Colonic mucosa (tissue), 4 donors: ENCODE measurements around the gene PIEZO1. TPM values are rescaled to one million over a fixed set of nuclear protein-coding genes. Genes with fewer than 3 reads are reported as not detected.

ENCODE experiments used
- DNase-seq: peaks from one replicate; pipeline ENCODE4 v3.0.0-alpha.2; 2020
- H3K27ac ChIP-seq: fragments of 200-600 bp; one replicate; pipeline ENCODE4 v1.8.0; 2021
- H3K27me3 ChIP-seq: fragments of 200-600 bp; one replicate; pipeline ENCODE4 v1.8.0; 2021
- H3K36me3 ChIP-seq: fragments of 200-600 bp; one replicate; pipeline ENCODE4 v1.8.0; 2021
- H3K4me1 ChIP-seq: fragments of 200-600 bp; one replicate; pipeline ENCODE4 v1.8.0; 2021; ENCODE audit warnings: mild to moderate bottlenecking
- H3K4me3 ChIP-seq: fragments of 200-600 bp; one replicate; pipeline ENCODE4 v1.8.0; 2021
- H3K9ac ChIP-seq, 2 donors: one replicate each; pipeline ENCODE4 v1.7.0; 2013; ENCODE audit warnings: control low read depth in 2 of 2, low read depth in 2 of 2, low read length in 2 of 2
- H3K9me3 ChIP-seq: fragments of 200-600 bp; one replicate; pipeline ENCODE4 v1.8.0; 2021
- intact Hi-C: fragments of 100-400 bp; cut with DNase I; formaldehyde crosslinking; loops from one replicate; pipeline ENCODE4 v1.14.1; 2022
- total RNA-seq, 2 donors: library from RNA; stranded (reverse); fragmentation: NEBNext Ultra II Directional in 1 of 2; extraction: Animal tissue kit (Norgen Biotek cat#: 25700) in 1 of 2; gene quantifications; one replicate each; pipeline ENCODE4 v1.2.1, GENCODE V29; 2021
- TF ChIP-seq, protein P1 (sequence below): fragments of 200-600 bp; IDR thresholded peaks from one replicate; pipeline ENCODE4 v1.8.0; 2022; ENCODE audit warnings: antibody characterized with exemption, mild to moderate bottlenecking
- donor health status: healthy.
- donor health status: DM: no; HTN: no; CAD: no.
- donor health status: DM: no; HTN: no; CAD: no.

The PIEZO1 gene
- total RNA-seq, 2 donors from 2014 or later = 104 to 118 TPM

DNA sequence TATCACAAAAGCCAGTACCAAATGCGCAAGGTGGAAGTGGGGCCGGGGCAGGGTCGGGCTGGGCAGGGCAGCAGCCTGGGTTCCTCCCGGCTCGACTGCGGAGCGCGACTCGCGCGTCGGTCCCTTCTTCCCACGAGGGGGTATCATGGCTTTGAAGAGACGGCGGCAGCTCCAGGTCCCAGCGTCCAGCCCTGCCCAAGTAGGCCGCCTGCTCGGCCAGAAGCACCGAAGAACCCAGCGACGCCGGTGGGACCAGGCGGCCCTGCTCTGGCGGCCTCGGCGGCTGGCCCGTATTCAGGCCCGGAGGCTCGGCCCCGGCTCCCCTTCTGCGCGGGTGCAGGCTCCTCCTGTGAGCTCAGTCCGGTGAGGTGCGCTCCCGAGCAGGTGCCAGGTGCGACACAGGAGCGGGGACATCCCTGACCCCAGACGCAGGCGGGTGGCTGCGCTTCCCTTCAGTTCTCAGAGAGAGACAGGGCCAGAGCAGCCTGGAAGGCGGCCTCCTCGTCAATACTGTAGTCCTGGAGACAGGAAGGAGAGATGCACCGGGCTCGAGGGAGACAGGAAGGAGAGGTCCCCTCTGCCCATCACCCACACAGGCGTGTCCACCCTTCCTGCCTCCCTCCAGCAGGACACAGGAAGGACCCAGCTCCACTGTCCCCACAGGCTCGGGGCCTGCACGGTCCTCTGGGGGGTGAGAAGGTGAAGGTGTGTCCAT, 87.7 kb downstream of the PIEZO1 start:
- no peak overlapping the region for H3K27ac ChIP-seq
- DNase-seq = no peak
- H3K9me3 ChIP-seq = no peaks in the 10 kb centered on the region
- no peak overlapping the region for H3K4me3 ChIP-seq
- H3K27me3 ChIP-seq = no peaks in the 10 kb centered on the region
- TF ChIP-seq, protein P1, sequence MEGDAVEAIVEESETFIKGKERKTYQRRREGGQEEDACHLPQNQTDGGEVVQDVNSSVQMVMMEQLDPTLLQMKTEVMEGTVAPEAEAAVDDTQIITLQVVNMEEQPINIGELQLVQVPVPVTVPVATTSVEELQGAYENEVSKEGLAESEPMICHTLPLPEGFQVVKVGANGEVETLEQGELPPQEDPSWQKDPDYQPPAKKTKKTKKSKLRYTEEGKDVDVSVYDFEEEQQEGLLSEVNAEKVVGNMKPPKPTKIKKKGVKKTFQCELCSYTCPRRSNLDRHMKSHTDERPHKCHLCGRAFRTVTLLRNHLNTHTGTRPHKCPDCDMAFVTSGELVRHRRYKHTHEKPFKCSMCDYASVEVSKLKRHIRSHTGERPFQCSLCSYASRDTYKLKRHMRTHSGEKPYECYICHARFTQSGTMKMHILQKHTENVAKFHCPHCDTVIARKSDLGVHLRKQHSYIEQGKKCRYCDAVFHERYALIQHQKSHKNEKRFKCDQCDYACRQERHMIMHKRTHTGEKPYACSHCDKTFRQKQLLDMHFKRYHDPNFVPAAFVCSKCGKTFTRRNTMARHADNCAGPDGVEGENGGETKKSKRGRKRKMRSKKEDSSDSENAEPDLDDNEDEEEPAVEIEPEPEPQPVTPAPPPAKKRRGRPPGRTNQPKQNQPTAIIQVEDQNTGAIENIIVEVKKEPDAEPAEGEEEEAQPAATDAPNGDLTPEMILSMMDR = no peak
- no peaks in the 10 kb centered on the region for H3K4me1 ChIP-seq
- intact Hi-C loops = no loop called here
- no peaks in the 10 kb centered on the region for H3K36me3 ChIP-seq
- H3K9ac ChIP-seq = no peak overlapping the region

DNA sequence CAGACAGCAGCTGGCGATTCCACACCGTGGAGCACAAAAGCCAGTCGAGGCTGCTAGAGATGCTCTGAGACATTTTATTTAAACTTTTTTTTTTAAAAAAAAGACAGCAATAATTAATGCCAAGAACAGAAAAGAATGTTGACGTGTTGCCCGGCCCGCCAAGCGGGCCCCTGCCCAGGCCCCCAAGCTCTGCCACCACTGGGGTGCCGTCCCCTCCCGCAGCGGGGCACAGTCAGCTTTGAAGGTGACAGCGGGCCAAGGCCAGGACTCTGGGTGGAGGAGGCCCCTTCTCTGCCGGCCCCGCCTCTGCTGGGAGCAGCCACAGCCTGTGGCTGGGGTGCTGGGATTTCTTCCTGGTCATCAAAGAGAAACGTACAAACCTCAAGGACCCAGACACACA, 88.6 kb downstream of the PIEZO1 start:
- Histone ChIP-seq H3K36me3 (no peaks in the 10 kb centered on the region), H3K9ac (no peak overlapping the region), H3K27ac (no peak overlapping the region), H3K4me1 (peaks cover 3% of the 10 kb centered on the region), H3K4me3 (no peak overlapping the region), H3K9me3 (no peaks in the 10 kb centered on the region), H3K27me3 (no peaks in the 10 kb centered on the region)
- intact Hi-C loops = no loop called here
- TF ChIP-seq, protein P1 = no peak
- no peak for DNase-seq

DNA sequence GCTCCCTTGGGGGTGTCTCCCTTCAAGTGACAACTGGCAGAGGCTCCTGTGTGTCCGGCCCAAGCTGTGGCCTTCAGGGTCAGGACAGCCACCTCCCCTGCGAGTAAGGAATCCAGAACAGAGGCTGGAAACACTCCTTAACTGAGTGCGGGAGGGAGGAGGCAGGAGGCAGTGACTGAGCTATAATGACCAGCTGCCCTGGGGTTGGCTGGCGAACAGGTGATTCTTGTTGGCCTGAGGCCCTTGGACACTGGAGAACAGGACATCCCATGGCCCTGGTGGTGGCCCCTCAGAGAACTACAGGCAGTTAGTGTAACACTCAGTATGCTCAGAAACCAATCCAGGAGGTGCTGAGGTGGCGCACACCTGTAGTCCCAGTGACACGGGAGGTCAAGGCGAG, 89.3 kb downstream of the PIEZO1 start:
- no peak overlapping the region for H3K27ac ChIP-seq
- peaks cover 4% of the 10 kb centered on the region for H3K4me1 ChIP-seq
- H3K4me3 ChIP-seq = no peak overlapping the region
- TF ChIP-seq, protein P1 = no peak
- H3K9ac ChIP-seq = no peak overlapping the region
- DNase-seq = no peak
- intact Hi-C loops = no loop called here
- H3K36me3 ChIP-seq = no peaks in the 10 kb centered on the region
- H3K9me3 ChIP-seq = no peaks in the 10 kb centered on the region
- H3K27me3 ChIP-seq = no peaks in the 10 kb centered on the region

DNA sequence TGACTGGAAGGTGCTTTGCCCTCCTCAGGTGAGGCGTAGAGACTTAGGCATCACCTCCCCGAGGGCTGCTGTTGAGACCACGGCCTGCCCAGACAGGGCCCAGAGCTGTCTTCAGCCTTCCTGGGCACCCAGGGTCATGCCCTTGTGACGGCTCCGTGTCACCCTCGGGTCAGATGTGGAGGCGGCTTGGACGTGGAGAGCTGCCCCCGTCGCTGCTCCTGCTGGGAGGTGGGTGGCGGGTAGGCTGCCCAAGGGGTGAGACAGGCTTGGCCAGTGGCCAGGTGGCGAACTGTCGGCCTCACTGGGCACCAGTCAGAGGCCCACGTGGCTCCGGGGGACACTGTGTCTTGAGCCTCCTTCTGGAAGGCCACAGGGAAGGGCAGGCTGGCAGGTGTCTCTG, 89.8 kb downstream of the PIEZO1 start:
- intact Hi-C loops = no loop called here
- Histone ChIP-seq H3K4me3 (no peak overlapping the region), H3K9ac (no peak overlapping the region), H3K4me1 (peaks cover 4% of the 10 kb centered on the region), H3K27ac (no peak overlapping the region), H3K36me3 (no peaks in the 10 kb centered on the region), H3K9me3 (no peaks in the 10 kb centered on the region), H3K27me3 (no peaks in the 10 kb centered on the region)
- no peak for DNase-seq
- TF ChIP-seq, protein P1 = no peak

DNA sequence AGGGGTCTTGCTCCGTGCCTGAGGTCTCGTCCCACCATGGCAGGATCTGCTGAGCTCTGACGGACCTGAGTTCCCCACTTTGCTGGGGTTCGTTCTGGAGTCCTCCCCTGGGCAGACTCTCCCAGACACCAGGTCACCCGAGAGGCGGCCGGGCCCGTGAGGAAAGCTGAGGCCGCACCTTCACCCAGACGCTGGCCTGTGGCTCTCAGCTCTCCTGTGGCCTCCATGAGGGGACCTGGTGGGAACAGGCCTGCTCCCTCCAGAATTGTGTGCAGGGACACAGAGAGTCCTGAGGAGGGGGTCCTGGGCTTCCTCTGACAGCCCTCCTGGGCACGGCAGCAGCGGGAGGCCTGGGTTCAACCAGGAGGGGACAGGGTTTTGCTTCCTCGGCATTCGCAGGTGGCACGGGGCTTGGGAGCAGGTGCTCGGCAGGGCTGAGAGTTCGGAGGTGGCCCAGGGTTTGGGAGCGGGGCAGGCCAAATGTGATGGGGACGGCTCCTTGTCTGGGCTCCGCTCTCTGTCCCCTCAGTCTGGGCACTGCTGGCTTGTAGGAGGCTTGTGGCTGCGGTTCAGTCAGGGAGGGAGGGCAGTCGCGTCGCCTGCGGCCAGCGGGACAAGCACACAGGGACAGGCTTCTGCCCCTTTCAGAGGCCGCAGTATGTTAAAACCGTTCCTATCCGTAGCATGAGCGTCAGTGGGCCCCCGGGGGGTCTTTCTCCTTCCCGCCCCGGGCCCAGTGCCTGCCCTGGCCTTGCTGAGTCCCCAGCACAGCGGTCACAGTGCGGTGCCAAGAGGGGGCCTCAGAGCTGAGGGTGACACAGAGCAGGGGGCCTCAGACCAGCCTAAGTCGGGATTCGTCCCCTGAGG, 90.6 kb downstream of the PIEZO1 start:
- Histone ChIP-seq H3K4me1 (peaks cover 4% of the 10 kb centered on the region), H3K27ac (no peak overlapping the region), H3K27me3 (no peaks in the 10 kb centered on the region), H3K36me3 (no peaks in the 10 kb centered on the region), H3K9me3 (no peaks in the 10 kb centered on the region), H3K9ac (no peak overlapping the region), H3K4me3 (no peak overlapping the region)
- TF ChIP-seq, protein P1 = no peak
- no peak for DNase-seq
- intact Hi-C loops = no loop called here
